Vagina (tissue), 2 donors: Measurements from ENCODE around the gene VWF. TPM values are rescaled to one million over a fixed set of nuclear protein-coding genes. Genes with fewer than 3 reads are reported as not detected.

ENCODE experiments used
- DNase-seq, 2 donors: peaks; one replicate each; pipeline ENCODE4 v3.0.0-alpha.2; 2017; ENCODE audit errors: extremely low spot score in 2 of 2
- H3K27ac ChIP-seq: fragments of 200-600 bp; sonication (generic); one replicate; pipeline ENCODE4 v1.5.1; 2019
- H3K27me3 ChIP-seq: fragments of 200-600 bp; sonication (generic); one replicate; pipeline ENCODE4 v1.5.1; 2019
- H3K36me3 ChIP-seq, 2 donors: fragments of 200-600 bp; sonication (generic); one replicate each; pipeline ENCODE4 v1.5.1; 2017 to 2019
- H3K4me1 ChIP-seq: fragments of 200-600 bp; sonication (generic); one replicate; pipeline ENCODE4 v1.5.1; 2019
- H3K4me3 ChIP-seq, 2 donors: fragments of 200-600 bp; sonication (generic); 1 replicate in 1 of 2; 2 replicates in 1 of 2; pipeline ENCODE4 v1.5.1; 2016 to 2019
- H3K9me3 ChIP-seq: fragments of 200-600 bp; sonication (generic); one replicate; pipeline ENCODE4 v1.5.1; 2019
- POLR2A ChIP-seq, 2 donors: fragments of 450-650 bp; IDR thresholded peaks; one replicate each; pipeline ENCODE4 v1.6.1; 2017; ENCODE audit warnings: antibody characterized with exemption in 2 of 2, mild to moderate bottlenecking in 2 of 2, moderate library complexity in 2 of 2
- POLR2AphosphoS5 ChIP-seq, 2 donors: sonication (generic); formaldehyde crosslinking; IDR thresholded peaks; one replicate each; pipeline ENCODE4 v1.9.0; 2017; ENCODE audit warnings: antibody characterized with exemption in 2 of 2, mild to moderate bottlenecking in 2 of 2, low read depth in 1 of 2; ENCODE audit not compliant: insufficient read depth in 1 of 2
- intact Hi-C: fragments of 100-400 bp; cut with DNase I; formaldehyde crosslinking; loops from one replicate; pipeline ENCODE4 v1.15.1; 2023
- total RNA-seq: library from RNA; depleted of rRNA; stranded (reverse); fragments of >200 nt; gene quantifications from one replicate; pipeline ENCODE4 v1.2.3, GENCODE V29; 2016
- TF ChIP-seq, protein P1 (sequence below), 3 experiments: fragments of 450-650 bp in 2 of 3; fragments of 200-600 bp in 1 of 3; sonication (generic) in 1 of 3; IDR thresholded peaks; one replicate each; pipeline ENCODE4 v1.5.1; 2017 to 2019; ENCODE audit warnings: antibody characterized with exemption in 3 of 3, mild to moderate bottlenecking in 2 of 3, moderate library complexity in 2 of 3

Gene VWF
- total RNA-seq, 1 donor from 2014 or later: 334 TPM

DNA sequence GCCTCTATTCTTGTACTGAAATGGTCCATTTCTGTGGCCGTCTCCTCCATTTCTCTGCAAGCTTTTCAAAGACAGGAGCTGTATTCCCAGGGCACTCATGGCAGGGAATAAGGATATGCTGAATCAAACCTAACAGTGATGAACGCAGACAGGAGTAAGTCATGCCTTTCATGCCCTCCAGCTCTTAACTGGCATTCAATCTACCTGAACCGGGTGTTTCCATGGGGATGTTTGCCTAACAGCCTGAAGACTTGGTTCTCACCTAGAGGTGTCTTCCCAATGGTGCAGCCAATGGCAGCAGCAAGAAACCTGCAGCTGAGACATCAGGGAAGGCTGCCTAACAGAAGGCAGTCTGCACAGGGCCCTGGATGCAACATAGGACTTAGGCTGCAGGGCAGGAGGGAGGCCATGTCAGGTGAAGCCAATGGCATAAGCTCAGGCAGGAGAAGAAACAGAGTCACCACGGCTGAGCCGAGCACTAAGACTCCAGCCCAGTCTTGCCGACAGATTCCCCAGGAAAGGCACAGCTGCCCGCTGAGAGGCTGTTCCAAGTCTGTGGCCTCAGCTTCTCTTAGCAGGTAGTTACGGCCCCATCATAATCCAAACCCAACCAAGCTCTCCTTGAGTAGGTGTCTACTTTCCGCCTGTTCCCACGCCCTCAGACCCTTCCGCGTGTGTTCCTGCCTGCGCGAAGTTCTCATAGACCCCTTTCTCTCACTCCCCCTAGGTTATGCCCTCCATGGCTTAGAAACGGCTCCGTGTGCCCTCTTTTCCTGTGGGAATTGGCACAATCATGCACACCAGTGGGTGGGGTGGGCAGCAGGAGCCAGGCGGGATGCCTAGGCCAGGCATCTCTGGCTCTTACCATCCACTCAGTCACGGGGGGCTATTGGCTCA is 44.1 kb downstream of the VWF start:
- Histone ChIP-seq H3K4me1 (peaks cover 31% of the 10 kb centered on the region), H3K27me3 (no peaks in the 10 kb centered on the region), H3K36me3 (no peaks in the 10 kb centered on the region), H3K4me3 (no peak overlapping the region), H3K9me3 (no peaks in the 10 kb centered on the region), H3K27ac (no peak overlapping the region)
- no peak for DNase-seq
- intact Hi-C loops: no loop called here
- TF ChIP-seq POLR2AphosphoS5 (IDR thresholded peaks at IDR 0.05; ENCODE audit: insufficient read depth in 1 of 2, low read depth in 1 of 2) (no peak), POLR2A (IDR thresholded peaks at IDR 0.05) (no peak)
- TF ChIP-seq, protein P1, sequence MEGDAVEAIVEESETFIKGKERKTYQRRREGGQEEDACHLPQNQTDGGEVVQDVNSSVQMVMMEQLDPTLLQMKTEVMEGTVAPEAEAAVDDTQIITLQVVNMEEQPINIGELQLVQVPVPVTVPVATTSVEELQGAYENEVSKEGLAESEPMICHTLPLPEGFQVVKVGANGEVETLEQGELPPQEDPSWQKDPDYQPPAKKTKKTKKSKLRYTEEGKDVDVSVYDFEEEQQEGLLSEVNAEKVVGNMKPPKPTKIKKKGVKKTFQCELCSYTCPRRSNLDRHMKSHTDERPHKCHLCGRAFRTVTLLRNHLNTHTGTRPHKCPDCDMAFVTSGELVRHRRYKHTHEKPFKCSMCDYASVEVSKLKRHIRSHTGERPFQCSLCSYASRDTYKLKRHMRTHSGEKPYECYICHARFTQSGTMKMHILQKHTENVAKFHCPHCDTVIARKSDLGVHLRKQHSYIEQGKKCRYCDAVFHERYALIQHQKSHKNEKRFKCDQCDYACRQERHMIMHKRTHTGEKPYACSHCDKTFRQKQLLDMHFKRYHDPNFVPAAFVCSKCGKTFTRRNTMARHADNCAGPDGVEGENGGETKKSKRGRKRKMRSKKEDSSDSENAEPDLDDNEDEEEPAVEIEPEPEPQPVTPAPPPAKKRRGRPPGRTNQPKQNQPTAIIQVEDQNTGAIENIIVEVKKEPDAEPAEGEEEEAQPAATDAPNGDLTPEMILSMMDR (IDR thresholded peaks at IDR 0.05): no peak

DNA sequence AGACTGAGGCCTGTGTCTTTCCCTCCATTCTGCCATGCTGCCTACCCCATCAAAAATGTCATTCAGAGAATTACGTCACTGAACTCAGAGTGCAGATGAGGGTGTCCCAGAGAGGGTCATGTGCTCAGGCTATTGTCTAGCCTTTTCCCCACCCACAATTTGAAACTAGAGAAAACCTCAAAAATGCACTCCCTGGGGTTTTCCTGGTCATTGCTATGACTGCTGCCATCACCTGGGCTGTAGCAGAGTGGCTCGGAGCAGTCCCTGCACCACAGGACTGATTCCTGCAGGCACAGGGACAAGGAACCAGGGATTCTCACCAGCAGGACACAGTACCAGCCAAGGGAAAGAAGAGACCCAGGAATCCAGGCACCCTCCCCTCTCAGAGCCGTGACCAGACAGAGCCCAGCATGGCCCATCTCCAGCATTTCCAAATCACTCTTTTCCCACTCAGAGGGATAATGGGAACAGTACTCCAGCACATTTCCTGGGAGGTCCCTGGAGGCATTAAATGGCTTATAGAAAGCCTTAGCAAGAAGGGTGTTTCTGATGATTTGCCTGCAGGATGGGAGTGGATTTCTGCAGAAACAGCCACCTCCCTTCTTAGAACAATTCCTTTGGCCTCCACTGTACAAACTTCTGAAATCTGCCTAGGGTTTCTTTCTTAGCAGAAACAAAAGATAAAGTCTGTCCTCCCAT is 45.9 kb downstream of the VWF start:
- intact Hi-C loops: loop anchor here (10.0 kb wide), 1 partner anchor 106 kb away; no protein-coding TSS in a partner anchor
- H3K4me3 ChIP-seq: no peak overlapping the region
- DNase-seq: no peak
- H3K27me3 ChIP-seq: no peaks in the 10 kb centered on the region
- H3K27ac ChIP-seq: no peak overlapping the region
- peaks cover 36% of the 10 kb centered on the region for H3K4me1 ChIP-seq
- H3K36me3 ChIP-seq: no peaks in the 10 kb centered on the region
- no peak for TF ChIP-seq POLR2A (IDR thresholded peaks at IDR 0.05)
- TF ChIP-seq POLR2AphosphoS5 (IDR thresholded peaks at IDR 0.05; ENCODE audit: insufficient read depth in 1 of 2, low read depth in 1 of 2): no peak
- TF ChIP-seq, protein P1 (IDR thresholded peaks at IDR 0.05): no peak
- H3K9me3 ChIP-seq: no peaks in the 10 kb centered on the region

DNA sequence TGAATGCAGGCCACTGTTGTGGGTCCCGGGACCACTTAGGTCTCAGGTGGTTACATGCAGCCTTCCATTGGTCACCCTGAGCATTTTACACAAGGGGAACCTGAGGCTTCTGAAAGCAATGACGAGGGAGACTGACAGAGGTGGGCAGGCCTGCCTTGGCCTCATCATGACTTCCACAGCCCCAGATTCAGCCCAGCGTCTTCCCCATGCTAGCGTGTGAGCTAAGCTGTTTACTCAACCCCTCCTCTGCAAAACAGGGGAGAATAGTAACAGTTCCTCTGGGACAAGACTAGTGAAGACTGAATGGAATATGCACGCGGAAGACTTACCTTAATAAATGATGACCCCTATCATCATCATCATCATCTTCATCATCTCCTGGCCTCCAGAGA is 46.8 kb downstream of the VWF start:
- H3K4me1 ChIP-seq: peaks cover 44% of the 10 kb centered on the region
- intact Hi-C loops: loop anchor here (10.0 kb wide), 1 partner anchor 107 kb away; no protein-coding TSS in a partner anchor
- no peaks in the 10 kb centered on the region for H3K9me3 ChIP-seq
- H3K27me3 ChIP-seq: no peaks in the 10 kb centered on the region
- no peak for TF ChIP-seq POLR2A (IDR thresholded peaks at IDR 0.05)
- no peak for TF ChIP-seq POLR2AphosphoS5 (IDR thresholded peaks at IDR 0.05; ENCODE audit: insufficient read depth in 1 of 2, low read depth in 1 of 2)
- TF ChIP-seq, protein P1 (IDR thresholded peaks at IDR 0.05): no peak
- H3K4me3 ChIP-seq: no peak overlapping the region
- H3K27ac ChIP-seq: no peak overlapping the region
- no peaks in the 10 kb centered on the region for H3K36me3 ChIP-seq
- DNase-seq: no peak

DNA sequence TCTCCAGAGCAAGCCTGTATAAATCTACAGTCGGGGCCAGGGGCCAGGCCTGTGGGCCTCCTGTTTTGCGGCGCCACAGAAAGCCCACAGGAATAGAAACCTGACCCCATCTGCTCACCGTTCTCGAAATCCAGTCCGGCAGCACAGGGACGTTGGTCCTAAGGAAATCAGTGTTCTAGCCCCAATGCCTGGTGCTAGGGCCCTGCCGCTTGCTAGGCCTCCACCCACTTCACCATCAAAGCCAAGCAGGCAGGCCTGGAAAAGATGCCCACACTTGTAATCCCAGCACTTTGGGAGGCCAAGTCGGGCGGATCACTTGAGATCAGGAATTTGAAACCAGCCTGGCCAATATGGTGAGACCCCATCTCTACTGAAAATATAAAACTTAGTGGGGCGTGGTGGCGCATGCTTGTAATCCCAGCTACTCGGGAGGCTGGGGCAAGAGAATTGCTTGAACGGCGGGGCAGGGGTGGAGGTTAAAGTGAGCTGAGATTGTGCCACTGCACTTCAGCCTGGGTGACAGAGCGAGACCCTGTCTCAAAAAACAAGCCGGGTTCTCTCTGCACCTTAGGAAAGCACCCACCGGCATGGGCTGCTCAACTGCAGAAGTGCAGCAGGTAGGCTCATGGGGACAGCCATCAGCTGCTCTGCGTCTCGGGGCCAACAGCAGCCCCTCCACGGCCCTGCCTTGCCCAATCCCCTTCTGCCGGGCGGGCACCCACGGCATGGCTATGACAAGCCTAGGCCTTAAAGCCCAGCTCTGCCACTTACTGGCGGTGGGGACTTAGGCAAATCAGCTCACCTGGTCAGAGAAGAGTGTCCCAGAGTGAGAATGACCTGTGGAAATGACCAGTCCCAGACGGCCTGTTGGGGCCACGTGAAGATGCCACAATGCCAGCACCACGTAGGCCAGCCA is 47.4 kb downstream of the VWF start:
- no peak overlapping the region for H3K27ac ChIP-seq
- H3K36me3 ChIP-seq: no peaks in the 10 kb centered on the region
- H3K27me3 ChIP-seq: no peaks in the 10 kb centered on the region
- no peaks in the 10 kb centered on the region for H3K9me3 ChIP-seq
- peaks cover 44% of the 10 kb centered on the region for H3K4me1 ChIP-seq
- intact Hi-C loops: loop anchor here (10.0 kb wide), 1 partner anchor 108 kb away; no protein-coding TSS in a partner anchor
- DNase-seq: no peak
- H3K4me3 ChIP-seq: no peak overlapping the region
- TF ChIP-seq, protein P1 (IDR thresholded peaks at IDR 0.05): no peak
- no peak for TF ChIP-seq POLR2A (IDR thresholded peaks at IDR 0.05)
- no peak for TF ChIP-seq POLR2AphosphoS5 (IDR thresholded peaks at IDR 0.05; ENCODE audit: insufficient read depth in 1 of 2, low read depth in 1 of 2)
